NCI-H2227 treated with DMSO at 0.1 percent for 48 hours (cell line): ENCODE results near the gene WIPF3.
A peak's percentile ranks its signal among the peaks of the same experiment; 100 is the strongest.

Experiments used
- DNase-seq: peaks from one replicate; lab custom pipeline; 2025; lab: John Stamatoyannopoulos, UW

WIPF3 gene

DNA sequence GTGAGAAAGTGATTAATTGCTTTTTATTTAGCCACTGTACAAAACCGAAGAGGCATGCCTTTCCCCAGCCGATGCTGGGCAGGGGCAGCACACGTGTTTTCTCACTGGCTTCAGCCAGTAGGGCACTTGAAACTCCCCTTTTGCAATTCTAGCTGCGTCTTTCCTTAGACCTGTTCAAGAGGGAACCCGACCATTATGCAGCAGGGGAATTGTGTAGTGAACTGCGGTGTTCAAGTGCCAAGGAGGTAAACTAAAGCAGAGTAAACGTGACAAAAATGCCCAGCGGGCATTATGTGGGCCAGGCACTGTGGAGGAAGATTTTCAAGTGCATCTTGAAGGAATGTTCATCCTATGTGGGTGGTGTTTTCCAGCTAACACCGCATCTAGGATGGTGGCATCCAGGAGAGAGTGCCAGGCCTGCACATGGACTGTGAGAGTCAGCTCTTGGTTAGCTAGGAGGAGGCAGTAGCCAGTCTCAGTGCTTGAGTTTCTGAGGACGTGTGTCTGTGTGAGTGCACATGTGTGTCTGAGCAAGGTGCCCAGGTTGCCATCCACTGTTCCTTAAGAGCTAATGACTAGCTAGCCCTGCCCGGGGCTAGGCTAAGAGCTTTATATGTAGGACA, 3.3 kb downstream of the WIPF3 start:
- DNase-seq, result peak; percentile 21

DNA sequence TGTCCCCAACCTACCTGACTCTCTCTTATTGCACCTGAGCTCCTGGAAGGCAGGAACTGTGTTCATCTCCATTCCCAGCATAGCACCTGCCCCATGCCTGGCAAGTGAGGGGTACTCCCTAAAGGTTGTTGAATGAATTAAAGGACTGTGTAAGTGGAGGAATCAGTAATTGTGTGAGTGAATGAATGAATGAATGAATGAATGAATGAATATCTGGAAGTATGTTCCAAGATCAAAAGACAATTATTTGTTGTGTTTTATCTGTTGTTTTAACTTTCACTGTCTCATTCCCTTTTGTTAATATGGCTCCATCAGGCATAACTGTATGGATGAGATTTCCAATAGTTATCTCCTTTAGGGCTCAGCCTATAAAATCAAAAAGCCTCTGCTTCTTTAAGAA, 4.0 kb downstream of the WIPF3 start:
- DNase-seq, result no peak

DNA sequence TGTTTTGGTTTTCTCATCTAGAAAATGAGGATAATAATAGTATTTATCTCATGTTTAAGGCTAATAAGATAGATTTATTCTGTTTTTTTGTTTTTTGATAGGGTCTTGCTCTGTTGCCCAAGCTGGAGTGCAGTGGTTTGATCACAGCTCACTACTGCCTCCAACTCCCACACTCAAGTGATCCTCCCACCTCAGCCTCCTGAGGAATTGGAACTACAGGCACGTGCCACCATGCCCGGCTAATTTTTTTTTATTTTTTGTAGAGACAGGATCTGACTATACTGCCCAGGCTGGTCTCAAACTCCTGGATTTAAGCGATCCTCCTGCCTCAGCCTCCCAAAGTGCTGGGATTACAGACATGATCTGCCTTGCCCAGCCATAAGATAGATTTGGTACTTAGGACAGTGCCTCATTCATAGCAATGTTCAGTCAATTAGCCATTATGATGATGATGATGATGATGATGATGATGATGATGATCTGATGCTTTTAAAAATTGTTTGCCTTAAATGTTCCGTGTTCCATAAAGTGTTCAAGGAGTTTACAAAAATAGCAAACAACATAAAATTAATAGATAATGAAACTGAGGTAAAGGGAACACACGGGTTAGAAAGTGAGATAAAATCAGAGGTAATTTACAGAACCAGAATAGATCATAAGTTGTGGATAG, 4.6 kb downstream of the WIPF3 start:
- DNase-seq, result no peak

DNA sequence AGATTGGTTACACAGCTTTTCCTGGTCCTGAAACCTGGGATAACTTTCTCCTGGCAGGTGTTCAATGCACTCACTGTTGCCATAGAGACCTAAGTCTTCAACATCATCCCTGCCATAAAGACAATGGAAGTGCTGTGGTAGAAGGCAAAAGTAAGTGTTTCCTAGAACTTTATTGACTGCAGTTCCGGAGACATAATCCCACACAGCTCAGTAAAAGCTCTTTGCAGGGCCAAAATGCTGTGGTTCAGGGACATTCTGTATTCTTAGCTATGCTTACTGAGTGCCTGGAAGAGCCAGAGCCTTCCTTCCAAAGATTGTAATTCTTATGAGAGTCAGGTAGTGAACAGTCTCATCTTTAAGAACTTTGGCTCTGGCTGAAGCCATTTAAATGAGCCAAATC, 5.3 kb downstream of the WIPF3 start:
- no peak for DNase-seq

DNA sequence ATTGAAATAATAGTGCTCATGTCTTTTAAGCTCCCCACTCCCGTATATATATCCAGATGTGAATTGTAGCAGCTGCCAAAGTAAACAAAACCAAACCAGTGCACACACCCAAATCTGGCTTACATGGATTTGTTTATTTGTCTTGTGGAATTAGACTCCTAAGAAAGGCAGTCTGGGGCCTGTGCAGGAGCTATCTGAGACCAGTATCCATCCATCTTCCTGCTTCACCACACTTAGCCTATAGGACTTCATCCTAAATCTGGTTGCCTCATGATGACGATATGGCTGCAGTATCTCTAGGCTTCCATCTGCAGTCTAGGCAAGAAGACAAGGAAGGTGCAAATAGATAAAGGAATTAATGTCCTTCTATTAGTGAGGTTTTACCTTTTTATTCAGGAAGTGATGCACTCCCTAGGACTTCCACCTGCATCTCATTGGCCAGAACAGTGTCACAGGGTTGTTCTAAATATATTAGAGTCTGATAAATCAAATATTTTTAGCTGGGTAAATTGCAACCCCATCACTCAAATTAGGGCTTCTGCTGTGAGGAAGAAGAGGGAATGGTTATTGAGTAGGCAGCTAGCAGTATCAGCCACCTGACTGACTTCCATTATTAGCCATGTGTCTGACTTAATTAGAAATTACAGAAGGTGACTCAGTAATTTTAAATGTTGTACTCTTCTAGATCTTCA, 6.0 kb downstream of the WIPF3 start:
- DNase-seq, result no peak

DNA sequence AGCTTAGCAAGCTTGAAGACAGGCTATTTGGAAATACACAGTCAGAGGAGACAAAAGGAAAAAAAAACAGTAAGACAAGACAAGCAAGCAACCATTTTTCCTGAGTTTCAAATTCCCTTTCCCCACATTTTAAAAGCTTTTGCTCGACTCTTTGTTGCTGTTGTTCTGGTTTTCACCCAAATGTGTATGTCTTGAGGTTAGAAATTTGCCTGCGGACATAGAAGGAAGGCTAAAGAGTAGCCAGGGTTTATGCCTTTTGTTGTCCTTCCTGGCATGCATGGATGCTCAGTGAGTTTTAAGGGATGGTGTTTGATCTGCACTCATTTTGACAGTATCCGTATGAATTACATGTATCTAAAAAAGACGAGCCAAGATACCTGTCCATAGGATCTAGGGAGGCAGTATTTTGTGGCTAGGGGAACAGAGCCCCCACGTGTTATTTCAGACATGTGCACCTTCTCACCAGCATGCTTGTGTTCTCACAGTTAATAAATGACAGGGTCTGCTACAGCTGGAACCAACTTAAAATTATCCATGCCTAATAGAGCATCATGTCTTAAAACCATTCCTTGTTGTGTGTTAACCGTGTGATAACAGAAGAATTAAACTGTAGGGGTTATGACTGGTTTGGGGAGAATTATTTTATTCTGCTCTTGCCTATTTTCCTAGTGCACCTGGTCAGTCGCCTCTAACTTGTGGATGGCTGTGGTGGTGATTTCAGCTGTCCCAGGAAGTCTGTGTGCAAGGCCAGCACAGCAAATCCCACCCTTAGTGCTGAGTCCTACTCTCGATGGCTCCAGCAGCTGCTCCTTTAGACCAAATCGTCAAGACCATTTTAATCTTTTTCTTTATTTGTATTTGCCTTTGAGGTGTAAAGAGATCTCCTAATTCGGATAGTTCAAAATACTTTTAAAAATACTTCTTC, 9.1 kb downstream of the WIPF3 start:
- no peak for DNase-seq

DNA sequence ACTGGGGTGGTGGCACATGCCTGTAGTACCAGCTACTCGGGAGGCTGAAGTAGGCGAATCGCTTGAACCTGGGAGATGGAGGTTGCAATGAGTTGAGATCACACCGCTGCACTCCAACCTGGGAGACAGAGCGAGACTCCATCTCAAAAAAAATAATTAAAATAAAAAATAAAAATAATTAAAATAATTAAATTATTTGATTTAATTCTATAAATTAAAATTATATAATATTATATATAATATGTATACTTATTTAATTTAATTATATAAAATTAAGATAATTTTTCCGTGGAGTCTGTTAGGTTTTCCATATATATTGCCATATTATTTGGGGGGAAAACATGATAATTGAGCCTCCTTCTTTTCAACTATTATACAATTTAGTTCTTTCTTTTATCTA, 12.0 kb downstream of the WIPF3 start:
- DNase-seq, result no peak

DNA sequence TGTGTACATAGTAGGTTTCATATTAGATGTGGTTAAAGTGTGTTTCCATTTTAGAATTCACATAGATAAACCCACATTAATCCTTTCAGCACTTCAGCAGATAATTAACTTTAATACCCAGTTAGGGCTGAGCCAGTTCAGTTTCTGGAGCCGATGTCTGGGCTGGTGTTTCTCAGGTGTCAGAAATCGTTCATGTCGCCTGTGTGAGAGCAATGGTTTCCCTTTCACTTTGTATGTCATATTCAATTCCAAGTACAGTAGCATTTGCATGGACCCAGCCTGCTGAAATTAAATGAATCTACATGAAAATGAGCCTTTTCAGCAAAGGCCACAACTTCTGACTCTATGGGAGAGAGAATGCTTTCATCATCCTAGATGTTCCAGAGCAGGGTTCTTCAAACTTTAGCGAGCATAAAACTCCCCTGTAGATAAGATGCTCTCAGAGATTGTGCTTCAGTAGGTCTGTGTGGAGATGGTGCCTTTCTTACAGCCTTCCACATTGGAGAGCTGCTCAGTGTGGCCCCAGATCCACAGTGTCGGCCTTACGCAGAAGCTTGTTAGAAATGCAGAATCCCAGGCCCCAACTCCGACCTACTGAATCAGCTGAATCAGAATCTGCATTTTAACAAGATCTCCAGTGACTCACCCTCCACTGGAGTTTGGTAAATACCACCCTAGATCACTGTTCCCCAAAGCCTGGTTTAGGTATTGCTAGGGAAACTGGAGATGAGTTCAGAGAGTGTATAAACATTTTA, 19.6 kb downstream of the WIPF3 start:
- no peak for DNase-seq

DNA sequence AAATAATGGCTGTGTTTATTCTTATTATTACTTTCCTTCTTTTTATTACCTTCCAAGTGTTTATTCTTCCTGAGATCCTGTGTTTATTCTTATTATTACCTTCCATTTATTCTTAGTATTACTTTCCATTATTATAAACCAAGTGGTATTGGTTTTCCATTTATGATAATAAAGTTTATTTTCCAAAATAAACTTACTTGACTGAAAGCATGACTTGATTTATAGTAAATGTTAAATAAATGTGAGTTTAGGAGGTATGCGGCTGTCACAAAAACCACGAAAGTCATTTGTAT, 20.2 kb downstream of the WIPF3 start:
- DNase-seq, result no peak

DNA sequence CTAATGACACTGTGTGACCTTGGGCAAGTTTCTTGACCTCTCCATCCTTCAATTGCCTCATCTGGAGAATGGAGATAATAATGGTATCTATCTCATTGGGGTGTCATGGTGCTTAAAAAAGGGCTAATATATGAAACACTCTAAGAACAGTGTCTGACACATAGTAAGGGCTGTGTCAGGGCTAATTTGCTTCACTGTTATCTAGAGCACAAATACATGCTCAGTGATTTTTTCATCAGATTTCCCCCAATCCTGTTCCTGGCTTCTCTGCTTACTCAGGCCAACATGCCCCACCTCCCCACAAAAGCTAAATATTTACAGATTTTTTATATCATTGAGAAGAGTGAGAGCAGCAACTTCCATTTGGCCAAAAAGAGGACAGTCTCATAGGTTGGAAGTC, 20.6 kb downstream of the WIPF3 start:
- DNase-seq, result no peak

DNA sequence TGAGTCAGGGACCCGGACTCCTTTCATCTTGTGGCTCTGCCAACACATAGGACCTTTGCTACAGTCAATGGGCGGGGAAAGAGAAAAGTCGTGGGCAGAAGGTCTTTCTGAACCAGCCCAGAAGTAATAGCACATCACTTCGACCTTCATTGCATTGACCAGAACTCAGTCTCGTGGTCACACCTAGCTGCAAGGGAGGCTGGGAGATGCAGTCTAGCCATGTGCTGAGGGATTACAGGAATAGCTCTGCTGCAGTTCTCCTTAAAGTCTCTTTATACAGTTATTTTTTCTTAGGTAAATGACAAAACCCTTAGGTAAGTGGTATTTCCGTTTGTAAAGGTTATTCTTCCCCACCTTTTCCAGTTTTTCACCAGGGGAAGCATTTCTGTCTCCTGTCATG, 25.4 kb downstream of the WIPF3 start:
- DNase-seq, result no peak

DNA sequence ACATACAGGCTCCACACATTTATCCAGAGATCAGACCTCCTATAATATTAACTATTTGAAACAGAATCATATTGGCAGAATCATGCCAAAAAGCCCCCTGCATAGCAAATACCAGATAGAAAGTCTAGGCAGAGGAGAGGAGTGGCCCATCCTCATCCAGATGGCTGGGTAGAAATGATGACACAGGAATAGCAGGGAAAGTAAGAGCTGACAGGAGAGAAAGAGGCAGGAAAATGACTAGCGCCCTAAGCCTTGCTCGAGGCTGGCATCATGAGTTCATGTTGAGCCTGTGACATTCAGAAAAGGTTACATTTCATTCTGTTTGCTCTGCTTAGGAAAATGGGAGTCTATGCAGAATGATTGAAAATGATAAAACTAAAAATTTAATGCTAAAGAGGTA, 27.6 kb downstream of the WIPF3 start:
- no peak for DNase-seq

DNA sequence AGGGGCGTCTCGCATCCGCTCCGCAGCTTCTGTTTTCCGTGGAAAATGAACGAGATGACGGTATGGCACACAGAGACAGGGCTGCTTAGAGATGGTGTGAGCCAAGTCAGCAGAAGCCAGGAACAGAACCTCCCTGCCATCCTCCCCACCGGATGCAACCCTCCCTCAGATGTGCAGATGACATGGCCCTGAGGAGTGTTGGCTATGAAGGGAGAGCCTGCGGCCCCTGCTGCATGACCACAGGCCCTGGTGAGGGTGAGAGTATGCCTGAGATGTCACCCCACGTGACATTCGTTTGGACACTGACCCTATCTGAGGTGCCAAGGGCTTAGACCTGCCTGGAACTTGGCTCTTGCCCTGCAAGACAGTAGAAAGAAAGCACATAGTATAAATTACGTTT, 29.4 kb downstream of the WIPF3 start:
- no peak for DNase-seq

DNA sequence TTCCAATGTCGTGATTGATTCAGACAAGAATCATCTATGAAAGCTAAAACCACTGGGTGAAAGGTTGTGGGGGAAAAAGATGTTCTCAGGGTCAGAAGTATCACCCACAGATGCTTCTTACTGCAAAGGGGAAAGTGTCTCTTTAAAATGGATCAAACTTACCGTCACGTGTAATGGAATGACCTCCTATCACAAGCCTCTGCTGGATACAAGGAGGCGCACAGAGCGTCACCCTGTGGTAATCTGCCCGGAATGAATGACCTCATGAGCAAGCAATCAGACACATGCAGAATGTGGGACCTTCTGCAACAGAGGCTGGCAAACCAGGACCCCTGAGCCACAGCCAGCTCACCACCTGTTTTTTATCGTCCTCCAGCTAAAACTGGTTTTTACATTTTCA, 33.0 kb downstream of the WIPF3 start:
- no peak for DNase-seq

DNA sequence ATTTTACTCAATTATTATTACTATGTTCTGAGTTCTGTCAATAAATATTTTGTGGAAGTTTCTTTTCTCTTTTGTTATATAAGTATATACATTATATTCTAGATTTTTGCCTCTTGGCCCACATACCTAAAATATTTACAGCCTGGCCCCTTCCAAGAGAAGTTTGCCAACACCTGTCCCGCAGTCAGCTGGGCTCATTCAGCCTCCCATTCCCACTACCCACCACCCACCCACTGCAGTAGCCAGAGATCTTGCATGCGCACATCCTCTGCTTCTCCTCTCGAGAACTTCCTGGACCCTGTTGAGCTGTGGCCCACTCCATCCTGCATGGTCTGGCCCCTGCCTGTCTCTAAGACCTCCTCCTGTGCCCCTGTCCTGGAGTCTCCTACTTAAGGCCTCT, 33.6 kb downstream of the WIPF3 start:
- DNase-seq, result no peak

DNA sequence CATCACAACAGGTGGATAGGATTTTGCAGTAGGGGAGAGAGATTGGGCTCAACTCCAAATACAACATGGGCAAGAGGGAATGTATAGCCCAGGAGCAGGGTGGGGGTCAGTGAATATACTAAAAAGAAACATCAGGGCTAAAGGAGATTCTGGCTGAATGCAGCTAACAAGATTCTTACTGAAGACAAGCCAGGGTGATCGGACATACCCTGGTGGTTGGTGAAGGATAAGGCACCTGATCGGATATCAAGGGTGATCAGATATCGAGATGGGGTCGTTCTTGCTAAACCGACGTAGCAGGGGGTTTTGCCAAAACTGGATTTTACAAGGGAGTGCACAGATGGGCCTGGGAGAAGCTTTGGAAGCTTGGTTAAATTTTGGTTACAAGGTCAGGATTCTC, 34.4 kb downstream of the WIPF3 start:
- no peak for DNase-seq

DNA sequence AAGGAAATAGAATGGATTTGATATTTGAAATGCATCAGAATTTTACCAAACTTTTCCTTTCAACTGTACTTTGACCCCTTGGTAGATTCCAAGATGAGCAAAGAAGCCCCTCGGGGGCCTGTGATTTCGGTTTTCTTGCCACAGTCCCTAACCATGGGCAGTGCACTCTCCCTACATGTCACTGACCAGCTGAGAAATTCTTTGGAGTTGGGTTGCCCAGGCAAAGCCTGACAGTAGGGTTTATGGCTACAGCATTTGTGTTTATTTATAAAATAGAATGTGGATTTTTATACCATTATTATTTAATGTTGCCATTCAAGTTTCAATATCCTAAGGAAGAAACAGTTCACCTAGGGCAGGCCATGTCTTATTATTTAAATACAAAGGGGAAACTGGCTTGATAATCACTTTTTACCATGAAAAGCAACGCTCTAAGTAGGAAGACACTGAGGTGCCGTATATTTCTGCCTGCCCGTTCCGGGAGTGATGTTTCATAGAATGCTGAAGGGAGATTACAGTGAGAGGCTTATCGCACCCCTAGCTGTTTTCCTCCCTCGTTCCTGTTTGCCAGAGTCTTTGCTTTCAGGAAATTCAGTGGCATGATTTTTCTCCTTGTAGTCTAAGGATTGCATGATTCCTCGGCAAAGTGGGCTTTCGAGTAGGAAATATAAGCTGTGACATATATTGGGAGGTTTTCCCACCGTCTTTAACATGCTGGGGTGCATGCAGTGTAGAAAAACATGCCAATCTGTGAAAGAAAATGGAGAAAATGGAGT, 35.8 kb downstream of the WIPF3 start:
- DNase-seq, result no peak

DNA sequence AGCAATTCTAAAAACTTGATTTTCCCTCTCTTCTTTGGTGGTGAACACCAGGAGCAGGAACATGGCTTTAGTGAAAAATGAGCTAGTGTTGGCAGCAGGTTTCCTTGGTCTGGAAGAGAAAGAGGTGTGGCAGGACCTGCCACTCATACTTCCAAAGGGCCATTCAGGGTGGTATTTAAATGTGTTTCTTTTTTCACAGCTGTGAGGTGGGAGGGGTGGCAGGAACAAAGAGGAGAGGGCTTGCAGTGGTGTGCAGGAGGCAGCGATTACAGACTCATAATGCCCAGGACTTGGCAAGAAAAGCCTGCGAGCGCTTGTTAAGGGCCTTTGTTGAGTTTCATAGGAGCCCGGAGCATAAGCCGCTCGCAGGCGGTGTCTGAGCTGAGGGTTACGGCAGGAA, 36.8 kb downstream of the WIPF3 start:
- peak; percentile 90 for DNase-seq

DNA sequence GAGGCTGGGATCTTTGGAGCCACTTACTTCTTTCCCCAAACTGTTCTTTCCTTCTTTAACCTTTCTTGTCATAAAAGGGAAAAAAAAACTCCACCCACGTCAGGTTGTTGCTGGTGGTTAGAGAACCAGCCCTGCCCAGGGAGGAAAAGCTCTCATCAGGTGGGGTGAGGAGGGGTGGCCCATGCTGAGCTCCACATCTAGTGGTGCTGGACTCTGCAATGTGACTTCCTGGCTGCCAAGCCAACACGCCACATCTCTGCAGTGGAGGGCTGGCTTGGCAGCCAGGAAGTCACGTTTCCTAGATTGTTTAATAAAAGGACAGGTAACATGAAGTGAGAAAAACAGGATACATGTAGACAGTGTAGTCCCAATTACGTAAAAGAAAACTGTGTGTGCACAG, 37.4 kb downstream of the WIPF3 start:
- DNase-seq, result peak; percentile 59

DNA sequence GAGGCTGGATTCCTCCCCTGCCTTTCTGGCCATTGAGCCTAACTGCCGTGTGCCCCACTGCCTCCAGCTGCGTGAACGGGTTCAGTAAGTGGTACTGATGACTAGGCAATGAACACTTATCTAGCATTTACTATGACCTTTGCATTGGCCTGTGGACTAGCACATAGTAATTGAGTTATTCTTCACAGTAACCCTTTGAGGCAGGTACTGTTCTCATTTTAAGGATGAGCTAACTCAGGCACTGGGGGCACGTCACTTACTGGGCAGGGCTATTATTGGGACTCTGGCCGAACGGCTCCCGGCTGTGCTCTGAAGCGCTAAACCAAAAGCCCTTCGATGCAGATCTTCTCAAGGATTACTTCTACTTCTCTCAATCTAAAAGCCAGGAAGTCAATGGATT, 38.3 kb downstream of the WIPF3 start:
- peak; percentile 90 for DNase-seq

DNA sequence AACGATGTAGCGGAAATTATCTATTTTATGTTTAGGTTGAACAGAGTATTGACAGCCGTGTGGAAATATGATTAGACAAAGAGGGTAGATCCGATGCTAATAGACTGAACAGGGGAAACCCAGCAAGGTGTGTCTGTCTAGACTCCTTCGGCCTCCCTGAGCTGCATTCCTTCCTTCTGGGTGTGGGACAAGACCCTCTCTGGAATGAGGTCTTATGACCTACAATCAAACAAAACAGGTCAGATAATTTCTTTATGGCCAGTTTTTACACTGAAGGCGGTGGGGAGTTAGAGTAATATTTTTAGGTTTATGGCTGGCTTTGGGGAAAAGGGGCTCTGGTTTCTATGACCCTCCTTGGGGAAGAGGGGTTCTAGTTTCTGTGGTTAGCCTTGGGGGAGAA, 41.2 kb downstream of the WIPF3 start:
- no peak for DNase-seq
